Measurements from ENCODE around the gene RGS6.

- no peak for TF ChIP-seq CTCF (conservative IDR thresholded peaks at IDR 0.05; ENCODE audit: low read depth, low read length)
- no peak for TF ChIP-seq RAD21 (IDR thresholded peaks at IDR 0.05; ENCODE audit: low read length)
- TF ChIP-seq NFE2L2 (IDR thresholded peaks at IDR 0.05; ENCODE audit: low read depth, low read length): no peak
- no peak for TF ChIP-seq POLR2A (IDR thresholded peaks at IDR 0.05; ENCODE audit: low read depth, low read length)
- no peak for TF ChIP-seq SMC3 (IDR thresholded peaks at IDR 0.05; ENCODE audit: low read depth, low read length)
- no peak for TF ChIP-seq BHLHE40 (IDR thresholded peaks at IDR 0.05; ENCODE audit: low read depth, low read length)
- no peak for TF ChIP-seq CEBPB (IDR thresholded peaks at IDR 0.05; ENCODE audit: low read depth, low read length)
- TF ChIP-seq FOS (IDR thresholded peaks at IDR 0.05; ENCODE audit: low read depth, low read length): no peak
- TF ChIP-seq, protein P1, sequence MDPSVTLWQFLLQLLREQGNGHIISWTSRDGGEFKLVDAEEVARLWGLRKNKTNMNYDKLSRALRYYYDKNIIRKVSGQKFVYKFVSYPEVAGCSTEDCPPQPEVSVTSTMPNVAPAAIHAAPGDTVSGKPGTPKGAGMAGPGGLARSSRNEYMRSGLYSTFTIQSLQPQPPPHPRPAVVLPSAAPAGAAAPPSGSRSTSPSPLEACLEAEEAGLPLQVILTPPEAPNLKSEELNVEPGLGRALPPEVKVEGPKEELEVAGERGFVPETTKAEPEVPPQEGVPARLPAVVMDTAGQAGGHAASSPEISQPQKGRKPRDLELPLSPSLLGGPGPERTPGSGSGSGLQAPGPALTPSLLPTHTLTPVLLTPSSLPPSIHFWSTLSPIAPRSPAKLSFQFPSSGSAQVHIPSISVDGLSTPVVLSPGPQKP (IDR thresholded peaks at IDR 0.05; ENCODE audit: borderline replicate concordance, low read depth, low read length): no peak
- no peak for TF ChIP-seq CHD1 (IDR thresholded peaks at IDR 0.05; ENCODE audit: low read depth, low read length)
Observed at GRCh38 chr14:72480464-72481243, 548.4 kb downstream of the RGS6 start.
